ENCODE data around the gene ZFP36L2.

Gene ZFP36L2

DNA sequence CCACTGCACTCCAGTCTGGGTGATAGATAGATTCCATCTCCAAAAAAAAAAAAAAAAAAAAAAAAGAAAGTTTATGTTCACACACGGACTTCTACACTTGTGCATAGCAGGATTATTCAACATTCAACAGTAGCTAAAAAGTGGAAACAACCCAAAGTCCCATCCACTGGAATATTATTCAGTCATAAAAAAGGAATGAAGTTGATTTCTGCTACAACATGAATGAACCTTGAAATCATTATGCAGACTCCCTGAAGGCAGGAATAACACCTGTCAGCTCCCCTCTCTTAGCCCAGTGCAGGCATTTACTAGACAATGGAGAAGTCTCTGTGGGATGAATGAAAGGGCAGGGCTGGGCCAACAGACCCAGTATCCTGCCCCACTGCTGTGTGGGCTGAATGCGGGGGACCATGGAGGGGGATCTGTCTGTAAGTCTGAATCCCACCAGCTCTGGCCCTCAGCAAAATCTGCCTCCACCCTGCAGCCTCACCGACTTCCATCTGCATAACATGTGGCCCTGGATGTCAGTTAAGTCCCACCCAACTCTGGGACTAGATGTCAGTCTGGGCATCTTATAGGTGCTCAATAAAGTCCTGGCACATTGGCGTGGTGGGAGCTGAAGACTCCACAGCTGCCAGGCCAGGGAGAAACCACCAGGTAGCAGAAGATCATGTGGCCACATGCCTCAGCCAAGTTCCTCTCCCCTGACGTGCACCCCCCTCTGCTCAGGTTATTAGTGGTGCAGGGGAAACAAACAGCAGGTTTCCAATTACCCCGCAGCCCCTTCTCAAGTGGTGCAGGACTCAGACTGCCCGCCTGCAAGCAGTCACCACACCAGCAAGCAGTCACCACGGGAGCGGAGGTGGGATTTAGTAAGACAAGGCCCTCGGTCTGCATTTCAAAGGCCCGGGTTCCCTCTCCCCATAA, 8.9 kb downstream of the ZFP36L2 start:
- peak overlapping the region; percentile 95 for H2AFZ ChIP-seq
- no peaks in the 10 kb centered on the region for H3K79me2 ChIP-seq
- no peaks in the 10 kb centered on the region for H3K27me3 ChIP-seq (ENCODE audit: control insufficient read depth, insufficient read depth, low read length)
- TF ChIP-seq, protein P1, sequence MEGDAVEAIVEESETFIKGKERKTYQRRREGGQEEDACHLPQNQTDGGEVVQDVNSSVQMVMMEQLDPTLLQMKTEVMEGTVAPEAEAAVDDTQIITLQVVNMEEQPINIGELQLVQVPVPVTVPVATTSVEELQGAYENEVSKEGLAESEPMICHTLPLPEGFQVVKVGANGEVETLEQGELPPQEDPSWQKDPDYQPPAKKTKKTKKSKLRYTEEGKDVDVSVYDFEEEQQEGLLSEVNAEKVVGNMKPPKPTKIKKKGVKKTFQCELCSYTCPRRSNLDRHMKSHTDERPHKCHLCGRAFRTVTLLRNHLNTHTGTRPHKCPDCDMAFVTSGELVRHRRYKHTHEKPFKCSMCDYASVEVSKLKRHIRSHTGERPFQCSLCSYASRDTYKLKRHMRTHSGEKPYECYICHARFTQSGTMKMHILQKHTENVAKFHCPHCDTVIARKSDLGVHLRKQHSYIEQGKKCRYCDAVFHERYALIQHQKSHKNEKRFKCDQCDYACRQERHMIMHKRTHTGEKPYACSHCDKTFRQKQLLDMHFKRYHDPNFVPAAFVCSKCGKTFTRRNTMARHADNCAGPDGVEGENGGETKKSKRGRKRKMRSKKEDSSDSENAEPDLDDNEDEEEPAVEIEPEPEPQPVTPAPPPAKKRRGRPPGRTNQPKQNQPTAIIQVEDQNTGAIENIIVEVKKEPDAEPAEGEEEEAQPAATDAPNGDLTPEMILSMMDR (IDR thresholded peaks at IDR 0.05), result no peak
- H3K27ac ChIP-seq, result peak overlapping the region; percentile 94
- peaks cover 40% of the 10 kb centered on the region for H3K4me1 ChIP-seq
- H3K9me3 ChIP-seq (ENCODE audit: control insufficient read depth, low read length), result no peaks in the 10 kb centered on the region
- no peak overlapping the region for H3K4me3 ChIP-seq (ENCODE audit: low read depth, low read length)
- H3K9ac ChIP-seq, result no peak overlapping the region
- no peaks in the 10 kb centered on the region for H3K36me3 ChIP-seq (ENCODE audit: control insufficient read depth, insufficient read depth, low read length)
- peak overlapping the region; percentile 40 for H3K4me2 ChIP-seq (ENCODE audit: low read length)

DNA sequence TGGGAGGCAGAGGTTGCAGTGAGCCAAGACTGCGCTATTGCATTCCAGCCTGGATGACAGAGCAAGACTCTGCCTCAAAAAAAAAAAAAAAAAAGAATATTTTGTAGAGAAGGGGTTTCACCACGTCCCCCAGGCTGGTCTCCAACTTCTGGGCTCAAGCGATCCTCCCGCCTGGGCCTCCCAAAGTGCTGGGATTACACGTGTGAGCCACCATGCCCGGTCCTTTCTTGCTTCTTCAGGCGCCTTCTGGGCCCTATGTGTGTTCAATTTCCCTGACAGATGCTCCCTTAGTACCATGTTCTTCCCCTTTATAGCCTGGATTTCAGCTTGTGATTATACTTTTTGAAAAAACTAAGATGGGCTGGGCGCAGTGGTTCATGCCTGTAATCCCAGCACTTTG, 9.8 kb downstream of the ZFP36L2 start:
- H3K9ac ChIP-seq, result no peak overlapping the region
- H3K79me2 ChIP-seq, result no peaks in the 10 kb centered on the region
- no peaks in the 10 kb centered on the region for H3K36me3 ChIP-seq (ENCODE audit: control insufficient read depth, insufficient read depth, low read length)
- no peak overlapping the region for H3K27ac ChIP-seq
- TF ChIP-seq, protein P1 (IDR thresholded peaks at IDR 0.05), result no peak
- no peak overlapping the region for H3K4me2 ChIP-seq (ENCODE audit: low read length)
- H3K4me1 ChIP-seq, result peaks cover 32% of the 10 kb centered on the region
- no peaks in the 10 kb centered on the region for H3K9me3 ChIP-seq (ENCODE audit: control insufficient read depth, low read length)
- H3K27me3 ChIP-seq (ENCODE audit: control insufficient read depth, insufficient read depth, low read length), result no peaks in the 10 kb centered on the region
- H2AFZ ChIP-seq, result no peak overlapping the region
- H3K4me3 ChIP-seq (ENCODE audit: low read depth, low read length), result no peak overlapping the region

DNA sequence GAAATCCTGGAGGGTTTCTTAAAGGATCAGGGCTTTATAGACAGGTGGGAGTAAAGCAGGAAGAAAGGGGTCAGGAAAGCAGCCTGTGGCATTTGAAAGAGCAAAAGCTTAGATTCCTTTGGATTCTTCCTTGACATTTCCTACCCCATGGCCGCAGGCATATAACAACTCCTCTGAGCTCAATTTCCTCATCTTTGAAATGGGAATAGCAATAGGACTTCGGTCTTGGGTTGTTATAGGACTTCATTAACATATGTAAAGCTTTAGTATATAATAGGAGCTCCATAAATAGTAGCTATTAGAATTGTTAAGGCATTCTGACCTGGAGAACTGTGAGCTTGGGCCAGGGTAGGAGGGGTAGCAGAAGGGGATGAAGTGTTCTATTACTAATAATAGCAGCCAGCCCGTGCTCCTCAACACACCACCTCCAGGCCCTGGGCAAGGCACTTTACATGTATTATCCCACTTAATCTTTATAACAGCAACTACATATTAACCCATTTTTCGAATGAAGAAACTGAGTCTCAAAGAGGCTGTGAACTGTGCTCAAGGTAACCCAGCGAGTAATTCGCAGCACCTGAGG, 10.6 kb downstream of the ZFP36L2 start:
- H3K9ac ChIP-seq, result no peak overlapping the region
- H3K36me3 ChIP-seq (ENCODE audit: control insufficient read depth, insufficient read depth, low read length), result no peaks in the 10 kb centered on the region
- no peaks in the 10 kb centered on the region for H3K79me2 ChIP-seq
- TF ChIP-seq, protein P1 (IDR thresholded peaks at IDR 0.05), result no peak
- no peak overlapping the region for H3K4me2 ChIP-seq (ENCODE audit: low read length)
- no peak overlapping the region for H3K27ac ChIP-seq
- H2AFZ ChIP-seq, result no peak overlapping the region
- H3K4me3 ChIP-seq (ENCODE audit: low read depth, low read length), result no peak overlapping the region
- peaks cover 27% of the 10 kb centered on the region for H3K4me1 ChIP-seq
- H3K27me3 ChIP-seq (ENCODE audit: control insufficient read depth, insufficient read depth, low read length), result no peaks in the 10 kb centered on the region
- H3K9me3 ChIP-seq (ENCODE audit: control insufficient read depth, low read length), result no peaks in the 10 kb centered on the region

DNA sequence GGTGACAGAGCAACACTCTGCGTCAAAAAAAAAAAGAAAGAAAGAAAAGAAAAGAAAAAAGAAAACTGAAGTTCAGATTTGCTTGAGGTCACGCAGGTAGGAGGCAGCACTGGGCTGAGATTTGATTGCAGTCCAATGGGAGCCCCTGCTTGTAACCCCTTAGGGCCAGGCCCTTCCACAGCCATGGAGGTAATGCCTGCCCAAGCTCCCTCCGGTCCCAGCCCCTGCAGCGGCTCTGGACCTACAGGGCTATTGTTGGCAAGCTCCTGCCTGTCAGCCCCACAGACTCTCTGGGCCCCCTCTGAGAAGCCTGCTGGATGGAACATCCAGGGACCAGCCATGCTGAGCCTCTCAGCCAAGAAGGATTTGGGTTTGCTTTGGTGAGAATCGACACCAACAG, 12.2 kb downstream of the ZFP36L2 start:
- TF ChIP-seq, protein P1 (IDR thresholded peaks at IDR 0.05), result no peak
- no peaks in the 10 kb centered on the region for H3K36me3 ChIP-seq (ENCODE audit: control insufficient read depth, insufficient read depth, low read length)
- no peak overlapping the region for H3K4me3 ChIP-seq (ENCODE audit: low read depth, low read length)
- H3K4me2 ChIP-seq (ENCODE audit: low read length), result no peak overlapping the region
- H3K9me3 ChIP-seq (ENCODE audit: control insufficient read depth, low read length), result no peaks in the 10 kb centered on the region
- peaks cover 14% of the 10 kb centered on the region for H3K4me1 ChIP-seq
- H2AFZ ChIP-seq, result no peak overlapping the region
- H3K9ac ChIP-seq, result no peak overlapping the region
- no peak overlapping the region for H3K27ac ChIP-seq
- H3K79me2 ChIP-seq, result no peaks in the 10 kb centered on the region
- H3K27me3 ChIP-seq (ENCODE audit: control insufficient read depth, insufficient read depth, low read length), result no peaks in the 10 kb centered on the region

Data from parathyroid adenoma (tissue), 2 donors.